Effector CD4-positive, alpha-beta T cell (primary cell): ENCODE measurements around the gene PIAS1.
"Not testable (repeated sequence)": the region's sequence is repeated elsewhere in the genome, so short reads cannot be mapped to it uniquely, and the experiment has no call there.

Experiments used
- DNase-seq: peaks from one replicate; pipeline ENCODE4 v3.0.0-alpha.2; 2020

PIAS1 gene

GRCh38 chr15:68220967-68221366, 166.9 kb downstream of the PIAS1 start:
- DNase-seq = no peak

GRCh38 chr15:68221530-68222431, 167.7 kb downstream of the PIAS1 start:
- not testable (repeated sequence) for DNase-seq

GRCh38 chr15:68222432-68222743, 168.3 kb downstream of the PIAS1 start:
- DNase-seq = not testable (repeated sequence)

- DNase-seq = no peak
Measured at GRCh38 chr15:68223171-68223570, 169.1 kb downstream of the PIAS1 start.

DNA sequence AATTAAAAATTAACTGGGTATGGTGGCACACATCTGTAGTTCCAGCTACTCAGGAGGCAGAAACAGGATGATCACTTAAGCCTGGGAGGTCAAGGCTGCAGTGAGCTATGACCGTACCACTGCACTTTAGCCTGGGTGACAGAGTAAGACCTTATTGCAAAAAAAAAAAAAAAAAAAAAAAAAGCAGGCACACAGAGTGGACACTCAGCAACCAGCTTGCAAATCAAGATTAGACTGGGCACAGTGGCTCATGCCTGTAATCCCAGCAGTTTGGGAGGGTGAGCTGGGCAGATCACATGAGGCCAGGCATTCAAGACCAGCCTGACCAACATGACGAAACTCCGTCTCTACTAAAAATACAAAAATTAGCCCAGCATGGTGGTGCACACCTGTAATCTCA, 170.0 kb downstream of the PIAS1 start:
- DNase-seq = no peak

GRCh38 chr15:68224546-68225250, 170.6 kb downstream of the PIAS1 start:
- no peak for DNase-seq

DNA sequence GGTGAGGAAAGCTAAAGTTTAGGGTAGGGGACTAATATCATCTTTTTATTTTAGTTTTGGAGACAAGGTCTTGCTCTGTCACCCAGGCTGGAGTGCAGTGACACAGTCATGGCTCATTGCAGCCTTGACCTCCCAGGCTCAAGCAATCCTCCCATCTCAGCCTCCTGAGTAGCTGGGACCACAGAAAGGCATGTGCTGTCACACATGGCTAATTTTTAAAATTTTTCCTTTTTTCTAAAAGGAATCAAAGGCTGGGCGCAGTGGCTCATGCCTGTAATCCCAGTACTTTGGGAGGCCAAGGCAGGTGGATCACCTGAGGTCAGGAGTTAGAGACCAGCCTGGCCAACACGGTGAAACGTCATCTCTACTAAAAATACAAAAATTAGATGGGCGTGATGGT, 171.3 kb downstream of the PIAS1 start:
- not testable (repeated sequence) for DNase-seq

GRCh38 chr15:68227643-68228142, 173.6 kb downstream of the PIAS1 start:
- DNase-seq = no peak

DNA sequence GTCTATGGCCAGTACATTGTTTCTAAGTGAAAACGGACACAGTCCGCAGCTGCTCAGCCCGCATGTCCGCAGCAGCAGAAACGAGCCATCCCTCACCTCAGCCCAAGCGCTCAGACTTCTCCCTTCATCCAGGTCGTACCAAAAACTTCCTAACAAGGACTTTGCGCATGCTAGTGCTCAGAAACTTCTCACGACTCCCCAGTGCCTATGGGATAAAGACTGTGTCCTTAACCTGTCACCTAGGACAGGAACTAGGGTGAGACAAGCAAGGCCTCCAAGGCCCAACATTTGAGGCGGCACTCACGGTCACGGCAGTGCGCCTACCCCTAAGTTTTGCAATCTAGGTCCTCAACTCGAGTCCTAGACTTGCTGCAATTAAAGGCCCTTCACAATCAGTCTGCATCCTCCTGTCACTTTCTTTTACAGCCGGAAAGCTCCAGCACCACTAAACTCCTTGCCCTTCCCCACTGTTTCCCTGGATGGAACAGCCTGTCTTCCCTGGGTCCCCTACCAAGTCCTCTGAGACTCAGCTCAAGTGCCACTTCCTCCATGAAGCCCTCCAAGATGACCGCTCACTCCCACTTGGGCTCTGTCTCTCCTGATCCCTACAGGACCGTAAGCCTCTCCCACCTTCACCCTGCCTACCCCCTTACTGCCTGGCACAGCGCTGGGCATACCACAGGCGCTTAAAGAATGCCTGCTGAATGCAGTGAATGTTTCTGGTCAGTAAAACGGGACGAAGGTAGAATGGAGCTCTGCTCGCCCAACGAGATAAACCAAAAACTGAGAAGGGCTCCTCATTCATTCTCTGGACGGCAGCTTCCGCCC, 174.2 kb downstream of the PIAS1 start:
- no peak for DNase-seq

DNA sequence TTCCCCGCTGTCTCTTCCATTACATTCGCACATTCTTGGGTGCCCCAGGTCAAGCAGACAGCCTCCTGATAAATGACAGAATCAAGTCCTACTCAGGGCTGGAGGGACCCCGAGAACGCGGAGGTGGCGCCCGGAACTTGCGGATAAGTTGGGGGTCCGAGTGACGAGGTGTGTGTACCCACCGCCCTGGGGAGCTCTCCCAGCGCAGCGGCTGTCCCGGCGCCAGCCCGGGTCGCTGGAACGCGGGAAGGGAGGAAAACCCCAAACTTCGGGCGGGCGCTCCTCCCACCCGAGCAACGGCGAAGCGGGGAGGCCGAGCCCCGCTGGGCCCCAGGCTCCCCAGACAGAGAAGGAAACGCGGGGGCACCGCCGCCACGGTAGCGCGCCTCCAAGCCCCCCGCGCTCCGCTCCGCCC, 174.9 kb downstream of the PIAS1 start:
- no peak for DNase-seq

- peak; percentile 68 for DNase-seq
Measured at GRCh38 chr15:68229386-68230156, 175.5 kb downstream of the PIAS1 start, which contains the start of gene CLN6. Gene CLN6 (minus strand): TSS chr15:68229728. CDS start chr15:68229584, 144 bp downstream.

GRCh38 chr15:68230157-68231100, 176.3 kb downstream of the PIAS1 start:
- no peak for DNase-seq

- no peak for DNase-seq
Measured at GRCh38 chr15:68231102-68231818, 177.1 kb downstream of the PIAS1 start.

DNA sequence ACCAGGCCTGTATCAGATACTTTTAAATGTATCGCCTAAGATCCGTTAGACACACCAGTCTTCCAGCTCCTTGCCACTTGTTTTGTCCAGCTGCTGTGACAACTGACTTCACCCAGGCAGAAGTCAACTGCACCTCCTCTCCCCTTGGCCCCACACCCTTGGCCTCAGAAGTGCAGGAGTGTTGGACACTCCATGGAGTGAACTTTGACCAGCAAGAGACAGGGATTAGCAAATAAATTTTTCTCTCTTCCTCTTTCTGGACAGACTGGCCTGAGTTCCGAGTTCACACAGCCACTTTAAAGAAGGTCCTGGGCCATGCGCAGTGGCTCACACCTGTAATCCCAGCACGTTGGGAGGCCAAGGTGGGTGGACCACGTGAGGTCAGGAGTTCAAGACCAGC, 178.3 kb downstream of the PIAS1 start:
- no peak for DNase-seq

GRCh38 chr15:68232937-68233336, 178.8 kb downstream of the PIAS1 start:
- no peak for DNase-seq

- DNase-seq = no peak
Measured at GRCh38 chr15:68234060-68234459, 179.9 kb downstream of the PIAS1 start.

- not testable (repeated sequence) for DNase-seq
Measured at GRCh38 chr15:68234520-68234919, 180.4 kb downstream of the PIAS1 start.

DNA sequence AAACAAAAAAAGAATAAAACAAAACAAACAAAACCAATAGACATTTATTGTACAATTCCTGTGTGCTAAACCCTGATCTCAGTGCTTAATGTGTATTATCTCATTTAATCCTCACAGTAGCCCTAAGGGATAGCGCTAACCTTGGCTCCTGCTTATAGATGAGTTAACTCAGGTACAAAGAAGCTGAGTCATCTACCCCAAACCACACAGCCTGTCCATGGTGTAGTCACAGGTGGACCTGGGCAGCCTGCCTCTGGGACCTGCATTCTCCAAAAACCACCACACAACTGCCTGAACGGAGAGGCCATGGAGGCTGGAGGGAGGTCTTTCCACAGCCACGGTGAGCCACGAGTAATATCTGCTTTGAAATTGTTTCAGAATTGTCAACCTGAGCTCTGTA, 180.9 kb downstream of the PIAS1 start:
- no peak for DNase-seq

- no peak for DNase-seq
Measured at GRCh38 chr15:68239025-68239424, 184.9 kb downstream of the PIAS1 start.
